NCI-H446 (cell line): ENCODE data around the gene CLEC7A.

Experiments
- DNase-seq, 2 experiments: peaks; one replicate each; lab custom pipeline; 2025; lab: John Stamatoyannopoulos, UW

CLEC7A gene

DNA sequence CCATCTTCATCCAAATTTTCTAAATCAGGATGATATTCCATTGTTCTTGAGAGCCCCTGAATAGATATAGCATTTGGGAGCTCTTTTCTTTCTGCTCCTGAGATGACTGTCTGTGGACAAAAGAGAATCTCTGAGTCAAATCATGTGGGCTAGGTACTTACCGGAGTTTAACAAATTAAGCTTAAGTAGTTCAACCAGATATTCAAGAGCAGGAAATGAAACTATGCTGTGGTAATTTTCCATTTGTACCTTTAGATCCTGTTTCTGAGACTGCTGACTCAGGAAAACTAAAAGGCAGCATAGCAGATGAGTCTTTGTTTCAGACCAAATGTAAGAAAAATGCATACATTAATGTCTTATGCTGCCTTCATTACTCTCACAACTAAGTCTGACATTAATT lies at the start of gene CLEC7A:
TSS of gene CLEC7A (minus strand) at position 158 of the 400 bp plus-strand sequence. CDS start at position 41, 117 bp downstream.
- DNase-seq: no peak

DNA sequence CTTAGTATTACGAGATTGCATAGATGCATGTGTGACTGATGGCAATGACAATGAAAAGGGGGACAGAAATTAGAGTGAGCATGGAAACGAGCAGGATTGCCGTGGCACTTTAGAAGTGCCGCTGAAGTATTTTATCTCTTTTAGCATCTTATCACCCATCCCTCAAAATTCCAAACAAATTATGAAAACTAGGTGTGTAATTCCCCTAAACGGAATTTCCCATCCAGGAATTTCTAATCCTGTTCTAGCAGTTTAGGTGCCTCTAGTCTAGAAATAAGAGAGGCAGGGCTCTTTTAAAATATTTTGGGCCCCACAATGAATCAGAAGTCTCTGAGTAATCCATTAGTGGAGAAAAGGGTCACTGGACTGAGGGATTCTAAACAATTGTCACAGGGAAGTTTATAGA lies 49.8 kb upstream of the CLEC7A start:
- no peak for DNase-seq

DNA sequence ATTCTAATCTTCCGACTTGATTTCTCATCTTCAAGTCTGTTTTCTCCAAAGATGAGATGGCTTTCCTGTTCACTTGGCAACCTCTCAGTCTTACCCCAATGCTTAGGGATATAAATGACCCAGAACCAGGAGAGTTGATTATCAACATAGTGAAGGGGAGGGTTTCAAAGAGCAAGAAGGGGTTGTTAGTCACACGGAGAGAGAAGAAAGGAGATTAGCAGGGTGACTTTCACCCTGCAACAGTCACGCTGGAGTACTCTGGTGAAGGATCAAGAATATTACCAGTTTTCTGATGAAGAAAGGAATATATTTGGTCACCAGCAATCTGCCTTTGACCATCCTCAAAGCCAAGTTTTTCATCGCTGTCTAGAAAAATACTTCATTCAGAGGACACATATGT lies 48.8 kb upstream of the CLEC7A start, which contains the start of gene TMEM52B:
TSS of gene TMEM52B (plus strand) at position 212 of the 400 bp plus-strand sequence. CDS start 543 bp downstream, outside the sequence.
- DNase-seq: no peak

DNA sequence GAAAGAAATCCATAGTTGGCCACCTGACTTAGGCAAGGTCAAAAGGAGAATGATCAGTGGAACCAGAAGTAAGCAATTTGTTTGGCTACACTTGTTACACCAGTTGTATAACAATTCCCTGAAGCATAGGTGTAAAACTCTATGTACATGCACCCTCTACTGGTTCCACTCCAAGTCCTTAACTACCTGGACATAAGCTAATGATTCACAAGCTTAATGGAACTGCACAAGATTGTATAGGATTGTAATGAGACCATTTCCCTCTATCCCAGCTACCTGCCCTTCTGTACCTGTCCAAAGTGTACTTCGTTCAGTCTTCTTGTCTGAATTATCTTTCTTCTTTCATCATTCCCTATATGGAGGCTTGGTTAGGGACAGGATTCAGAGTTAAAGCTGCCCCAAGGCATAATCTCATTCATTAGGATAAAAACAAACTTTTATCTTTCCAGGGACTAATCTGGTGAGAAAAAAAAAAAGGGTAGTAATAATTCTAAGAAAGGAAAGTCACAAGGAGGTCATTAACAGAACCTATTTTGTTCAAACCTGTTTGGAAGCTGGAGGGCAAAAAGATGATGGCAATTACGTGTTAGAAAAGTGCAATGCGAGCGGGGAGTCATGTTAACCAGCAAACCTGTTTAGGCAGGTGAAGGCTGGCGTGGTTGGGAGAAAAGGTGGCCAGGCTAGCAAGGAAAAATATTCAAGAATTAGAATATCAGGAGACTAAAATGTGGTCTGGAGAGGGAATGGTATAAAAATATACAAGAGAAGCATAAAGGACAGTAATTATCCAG lies 46.0 kb upstream of the CLEC7A start:
- no peak for DNase-seq

DNA sequence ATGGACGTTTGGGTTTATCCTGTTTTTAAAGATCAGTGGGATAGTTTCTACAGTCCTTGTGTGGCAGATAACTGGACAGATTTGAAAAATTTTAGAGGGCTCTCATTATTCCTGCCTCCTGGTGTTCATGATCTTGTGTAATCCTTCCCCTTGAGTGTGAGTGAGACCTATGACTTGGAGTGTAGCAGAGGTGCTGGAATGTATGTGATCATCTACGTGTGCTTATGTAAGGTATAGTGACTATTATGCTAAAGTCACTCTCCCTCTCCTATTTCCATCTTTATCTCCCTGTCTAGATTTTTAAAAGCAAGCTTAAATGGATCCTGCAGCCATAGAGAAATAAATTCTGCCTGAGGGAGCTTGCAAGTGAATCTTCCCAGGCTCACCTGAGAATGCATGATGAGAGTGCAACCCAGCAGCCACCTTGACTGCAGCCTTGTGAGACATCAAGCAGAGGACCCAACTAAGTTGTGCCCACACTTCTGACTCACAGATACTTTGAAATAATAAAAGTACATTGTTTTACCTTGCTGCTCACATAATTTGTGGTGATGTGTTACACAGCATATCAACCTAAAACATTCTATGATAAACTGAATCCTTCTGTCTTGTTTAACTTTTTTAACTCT lies 45.1 kb upstream of the CLEC7A start:
- DNase-seq: no peak

DNA sequence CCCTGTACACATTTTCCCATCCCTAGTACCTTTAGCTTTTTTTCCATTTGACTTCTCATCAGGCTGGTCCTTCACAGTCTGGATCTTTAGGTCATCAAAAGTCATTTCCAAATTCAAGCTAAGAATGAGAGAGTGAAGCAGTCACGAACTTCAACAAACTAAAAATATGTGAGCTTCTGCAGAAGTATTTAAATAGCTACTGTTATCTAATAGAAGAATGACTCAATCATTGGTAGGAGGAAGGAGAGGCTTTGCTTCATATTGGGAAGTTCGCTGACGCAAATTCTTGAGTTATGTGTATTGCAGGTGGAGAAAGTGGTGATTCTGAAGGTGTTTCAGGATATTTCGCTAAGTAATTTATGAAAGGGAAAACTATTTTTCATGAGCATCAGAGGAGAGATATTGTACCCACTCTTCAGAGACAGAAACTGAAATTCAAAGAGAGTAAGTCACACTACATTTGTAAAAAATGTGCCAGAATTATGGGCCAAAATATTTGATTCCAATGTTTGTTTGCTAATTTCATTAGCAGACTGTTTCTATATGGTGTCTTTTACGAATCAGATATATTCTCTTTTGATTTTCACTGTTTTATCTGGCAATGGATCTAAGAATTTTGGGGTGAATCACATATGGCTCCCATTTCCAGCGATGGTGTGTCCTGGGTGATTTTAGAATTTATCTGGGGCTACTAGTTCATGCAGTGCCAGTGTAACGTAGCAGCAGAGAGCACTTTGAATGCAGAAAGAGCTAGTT lies 42.2 kb upstream of the CLEC7A start, which contains the start of gene OLR1:
TSS of gene OLR1 (minus strand) at position 160 of the 756 bp plus-strand sequence. CDS start at position 105, 55 bp downstream.
- DNase-seq: no peak

DNA sequence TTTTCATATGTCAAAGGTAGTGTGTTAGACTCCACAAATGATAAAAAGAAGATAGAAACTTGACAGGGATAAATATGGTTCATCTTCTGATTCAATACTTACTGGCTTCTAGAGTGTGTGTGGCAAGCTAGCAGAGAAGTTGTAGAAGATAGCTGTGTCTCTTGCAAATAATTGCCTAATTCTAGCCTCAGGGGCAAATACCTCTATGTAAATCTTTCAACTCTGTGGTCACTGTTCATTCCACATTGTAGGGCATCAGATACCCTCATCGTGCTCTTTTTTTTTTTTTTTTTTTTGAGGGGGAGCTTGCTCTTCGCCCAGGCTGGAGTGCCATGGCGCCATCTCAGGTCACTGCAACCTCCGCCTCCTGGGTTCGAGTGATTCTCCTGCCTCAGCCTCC lies 40.2 kb upstream of the CLEC7A start:
- no peak for DNase-seq

DNA sequence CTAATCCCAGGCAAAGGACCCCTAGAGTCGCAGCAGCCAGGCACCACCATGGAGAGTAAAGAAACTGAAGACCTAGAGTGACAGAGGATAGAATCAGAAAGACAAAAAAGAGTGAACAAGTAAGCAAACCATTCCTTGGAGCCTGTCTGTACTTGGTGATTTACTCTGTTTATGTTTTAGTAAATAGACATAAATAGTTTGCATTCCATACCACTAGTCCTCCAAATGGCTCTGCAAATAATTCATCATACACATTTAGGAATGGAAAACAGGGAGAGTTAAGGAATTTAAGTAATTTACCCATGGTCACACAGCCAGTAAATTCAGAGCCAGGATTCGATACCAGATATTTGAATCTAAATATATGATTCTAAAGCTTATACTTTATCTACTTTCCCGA lies 39.1 kb upstream of the CLEC7A start:
- no peak for DNase-seq

DNA sequence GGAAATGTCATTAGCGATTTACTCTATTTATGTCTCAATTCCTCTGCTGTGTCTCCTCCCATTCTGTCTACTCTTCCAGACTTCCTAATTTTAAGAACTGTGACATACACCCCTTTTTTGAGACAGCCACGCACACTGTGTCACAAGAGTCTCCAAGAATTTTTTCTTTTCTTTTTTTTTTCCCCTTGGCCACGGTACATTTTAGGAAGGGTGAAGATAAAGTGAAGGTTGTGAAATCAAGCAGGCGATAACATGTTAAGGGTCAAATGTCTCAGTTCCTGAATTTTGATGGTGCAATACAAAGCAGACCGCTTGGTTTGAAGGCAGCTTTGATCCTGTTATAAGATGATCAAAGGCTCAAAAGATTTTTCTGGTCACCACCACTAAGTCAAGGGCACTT lies 37.6 kb upstream of the CLEC7A start:
- DNase-seq: no peak

DNA sequence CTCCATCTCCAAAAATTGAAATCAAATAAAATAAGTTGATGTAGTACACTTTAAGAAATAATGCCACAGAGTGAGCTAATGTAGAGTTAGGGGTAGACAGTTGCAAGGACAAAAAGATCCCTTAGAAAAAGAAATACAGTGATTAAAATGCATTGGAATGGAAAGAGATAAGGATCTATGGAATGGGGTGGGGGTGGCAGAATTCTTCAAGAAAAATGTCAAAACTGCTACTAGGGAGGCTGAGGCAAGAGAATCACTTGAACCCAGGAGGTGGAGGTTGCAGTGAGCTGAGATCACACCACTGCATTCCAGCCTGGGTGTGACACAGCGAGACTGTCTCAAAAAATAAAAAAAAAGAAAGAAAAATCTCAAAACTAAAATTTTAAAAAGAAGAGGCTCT lies 35.4 kb upstream of the CLEC7A start:
- no peak for DNase-seq

DNA sequence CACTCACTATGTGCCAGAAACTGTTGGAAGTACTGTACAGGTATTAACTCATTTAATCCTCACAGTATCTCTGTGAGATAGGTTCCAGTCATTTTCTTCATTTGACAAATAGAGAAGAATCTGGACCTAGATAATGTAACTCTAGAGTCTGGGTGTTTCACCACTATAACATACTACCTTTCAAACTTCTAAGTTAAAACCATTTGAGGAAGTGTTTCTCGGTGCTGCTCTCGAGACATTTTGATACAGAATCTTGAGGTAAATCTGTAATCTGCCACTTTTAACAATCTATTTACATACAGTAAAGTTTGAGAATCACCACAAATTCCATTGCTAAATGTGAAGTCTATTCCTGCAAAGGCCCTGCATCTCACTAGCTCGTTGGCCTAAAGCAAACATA lies 33.1 kb upstream of the CLEC7A start:
- DNase-seq: no peak

DNA sequence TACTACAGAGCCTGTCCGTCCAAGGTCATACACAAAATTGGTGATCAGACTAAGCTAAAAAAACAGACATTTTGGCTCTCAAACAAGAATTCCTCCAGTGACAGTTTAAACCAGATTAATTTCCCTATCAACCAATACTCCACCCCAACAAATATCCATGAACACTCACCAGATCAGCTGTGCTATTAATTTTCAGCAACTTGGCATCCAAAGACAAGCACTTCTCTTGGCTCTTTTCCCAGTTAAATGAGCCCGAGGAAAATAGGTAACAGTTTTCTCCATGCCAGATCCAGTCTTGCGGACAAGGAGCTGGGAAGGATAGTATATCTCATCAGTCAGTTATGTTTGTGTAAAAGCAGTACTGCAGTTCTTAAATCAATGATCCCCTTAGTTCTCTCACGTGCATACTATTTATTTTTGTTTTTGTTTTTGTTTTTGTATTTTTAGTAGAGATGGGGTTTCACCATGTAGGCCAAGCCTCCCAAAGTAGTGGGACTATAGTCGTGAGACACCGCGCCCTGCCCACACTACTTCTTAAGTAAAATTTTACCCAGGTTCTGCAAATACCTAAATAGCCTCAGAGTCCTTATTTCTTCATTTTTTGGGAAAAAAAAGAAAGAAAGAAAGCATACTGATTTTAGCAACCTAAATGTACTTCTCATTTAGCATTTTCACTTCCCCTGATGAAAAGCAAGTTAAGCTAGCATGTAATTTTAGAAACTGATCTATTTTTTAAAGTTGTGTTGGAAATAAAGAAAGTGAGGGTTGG lies 30.8 kb upstream of the CLEC7A start:
- peak in 1 of 2 experiments; percentile 5 for DNase-seq

DNA sequence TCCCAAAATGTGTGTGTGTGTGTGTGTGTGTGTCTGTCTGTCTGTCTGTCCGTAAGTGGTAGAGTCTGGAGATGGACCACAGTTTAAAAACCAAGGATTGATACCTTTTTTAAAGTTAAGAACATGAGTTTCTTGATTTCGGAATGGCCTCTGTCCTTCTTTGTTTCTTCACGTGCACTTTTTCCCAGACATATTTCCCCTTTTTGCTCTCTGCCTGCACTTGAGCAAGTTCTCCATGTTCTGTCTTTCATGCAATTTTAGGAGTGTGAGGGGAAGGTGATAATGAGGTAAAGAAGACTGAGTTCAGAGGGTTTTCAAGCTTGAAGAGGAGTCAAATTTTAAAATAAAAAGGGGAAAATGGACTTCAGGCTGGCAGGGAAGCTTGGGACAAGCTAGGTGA lies 29.3 kb upstream of the CLEC7A start:
- no peak for DNase-seq

DNA sequence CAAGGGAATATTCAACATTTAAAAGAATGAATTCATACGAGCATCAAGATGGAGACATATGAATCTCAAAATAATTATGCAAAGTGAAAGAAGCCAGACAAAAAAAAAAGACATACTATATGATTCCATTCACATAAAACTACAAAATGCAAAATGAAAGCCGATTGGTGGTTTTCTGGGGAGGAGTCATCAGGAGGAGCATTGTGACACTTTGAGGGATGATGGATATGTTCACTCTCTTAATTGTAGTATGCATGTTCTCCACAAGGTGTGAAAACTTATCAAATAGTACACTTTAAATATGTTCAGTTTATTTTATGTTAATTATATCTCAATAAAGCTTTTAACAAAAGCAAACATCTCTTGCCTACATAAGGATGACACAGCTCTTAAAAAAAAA lies 28.4 kb upstream of the CLEC7A start:
- DNase-seq: no peak

DNA sequence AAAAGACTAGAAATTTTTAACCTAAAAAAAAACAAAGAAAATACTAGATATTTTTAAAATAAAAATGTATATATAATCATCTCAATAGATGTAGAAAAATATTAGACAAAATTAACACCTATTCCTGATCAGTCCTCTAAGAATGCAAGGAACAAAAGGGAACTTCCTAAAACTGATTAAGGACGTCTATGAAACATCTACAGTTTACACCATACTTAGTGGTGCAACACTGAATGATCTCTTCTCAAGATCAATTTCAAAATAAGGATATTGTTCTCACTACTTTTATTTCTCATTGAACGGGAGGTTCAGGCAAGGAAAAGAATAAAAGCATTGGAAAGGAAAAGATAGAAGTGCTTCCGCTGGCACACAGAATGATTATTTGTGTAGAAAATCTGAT lies 26.0 kb upstream of the CLEC7A start:
- no peak for DNase-seq

DNA sequence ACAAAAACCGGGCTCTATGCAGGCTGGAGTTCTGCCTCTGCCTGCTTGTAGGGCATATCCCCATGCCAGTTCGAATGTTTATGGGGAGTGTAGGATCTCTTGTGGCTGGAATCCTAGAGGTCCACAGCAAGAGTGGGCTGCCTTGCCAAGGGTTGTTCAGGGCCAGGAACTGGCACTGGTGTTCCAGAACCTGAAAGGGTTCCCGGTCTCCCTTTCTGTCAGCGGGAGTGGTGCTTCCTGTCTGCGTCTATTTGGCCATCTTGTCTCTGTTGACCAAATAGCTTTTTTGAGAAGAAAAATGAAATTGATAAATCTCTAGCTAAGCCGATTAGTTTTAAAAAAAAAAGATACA lies 24.1 kb upstream of the CLEC7A start:
- DNase-seq: no peak

DNA sequence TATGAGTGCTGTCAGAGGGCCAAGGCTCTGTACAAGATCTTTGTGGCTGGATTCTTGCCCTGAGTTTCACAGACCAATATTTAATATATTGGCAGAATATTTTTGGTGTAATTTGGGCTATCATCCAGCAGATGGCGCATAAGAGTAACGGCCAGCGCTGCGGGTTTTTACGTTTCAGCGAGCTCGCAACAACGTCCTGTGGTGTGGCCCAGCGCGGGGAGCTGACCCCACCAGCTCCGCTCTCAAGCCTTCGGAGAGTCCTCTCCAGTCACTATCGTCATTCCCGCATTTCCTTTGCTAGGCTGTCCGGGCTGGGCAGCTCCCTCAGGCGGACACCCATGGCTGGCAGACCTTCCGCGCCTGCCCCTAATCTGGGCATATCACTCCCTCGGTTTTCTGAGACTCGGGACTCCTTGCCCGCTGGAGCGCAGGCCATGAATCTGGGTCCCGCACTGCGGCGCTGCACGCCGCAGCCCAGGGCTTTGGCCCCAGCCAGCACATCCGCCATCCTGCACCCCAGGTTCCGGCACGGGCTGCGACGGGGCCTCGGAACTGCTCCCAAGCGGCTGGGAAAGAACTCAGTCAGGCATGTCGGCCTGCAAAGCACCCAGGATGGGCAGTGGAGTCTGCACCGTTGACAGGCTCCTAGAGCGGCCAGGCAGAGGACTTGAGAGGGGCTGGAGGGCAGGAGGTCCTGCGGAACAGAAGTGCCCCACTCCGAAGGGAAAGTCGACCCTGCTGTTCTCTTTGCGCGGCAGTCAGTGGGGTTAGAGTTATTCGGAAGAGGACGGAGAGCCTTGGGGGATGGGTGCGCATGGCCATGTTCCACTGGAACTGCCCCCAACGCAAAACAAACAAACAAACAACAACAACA lies 23.5 kb upstream of the CLEC7A start:
- DNase-seq: peak in 1 of 2 experiments; percentile 51

DNA sequence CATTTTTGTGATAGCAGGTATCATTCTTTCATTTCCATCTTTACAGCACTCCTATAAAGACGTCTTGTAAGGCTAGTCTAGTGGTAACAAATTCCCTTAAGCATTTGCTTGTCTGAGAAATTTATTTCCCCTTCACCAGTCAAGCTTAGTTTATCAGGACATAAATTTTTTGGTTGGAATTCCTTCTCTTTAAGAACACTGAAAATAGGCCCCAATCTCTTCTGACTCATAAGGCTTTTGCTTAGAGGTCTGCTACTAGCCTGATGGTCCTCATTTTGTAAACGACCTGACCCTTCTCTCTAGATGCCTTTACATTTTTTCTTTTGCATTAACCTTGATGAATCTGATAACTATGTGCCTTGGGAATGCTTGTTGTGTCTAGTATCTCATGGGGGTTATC lies 21.6 kb upstream of the CLEC7A start:
- no peak for DNase-seq

DNA sequence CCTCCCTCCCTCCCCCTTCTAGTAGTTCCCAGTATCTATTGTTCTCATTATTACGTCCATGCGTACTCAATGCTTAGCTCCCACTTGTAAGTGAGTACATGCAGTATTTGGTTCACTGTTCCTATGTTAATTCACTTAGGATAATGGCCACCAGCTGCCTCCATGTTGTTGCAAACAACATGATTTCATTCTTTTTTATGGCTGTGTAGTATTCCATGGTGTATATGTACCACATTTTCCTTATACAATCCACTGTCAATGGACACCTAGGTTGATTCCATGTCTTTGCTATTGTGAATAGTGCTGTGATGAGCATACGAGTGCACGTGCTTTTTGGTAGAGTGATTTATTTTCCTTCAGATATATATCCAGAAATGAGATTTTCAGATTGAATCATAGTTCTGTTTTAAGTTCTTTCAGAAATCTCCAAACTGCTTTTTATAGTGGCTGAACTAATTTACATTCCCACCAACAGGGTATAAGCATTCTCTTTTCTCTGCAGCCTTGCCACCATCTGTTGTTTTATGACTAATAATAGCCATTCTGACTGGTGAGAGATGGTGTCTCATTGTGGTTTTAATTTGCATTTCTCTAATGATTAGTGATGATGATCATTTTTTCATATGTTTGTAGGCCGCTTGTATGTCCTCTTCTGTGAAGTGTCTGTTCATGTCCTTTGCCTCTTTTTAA lies 17.9 kb upstream of the CLEC7A start:
- DNase-seq: no peak

DNA sequence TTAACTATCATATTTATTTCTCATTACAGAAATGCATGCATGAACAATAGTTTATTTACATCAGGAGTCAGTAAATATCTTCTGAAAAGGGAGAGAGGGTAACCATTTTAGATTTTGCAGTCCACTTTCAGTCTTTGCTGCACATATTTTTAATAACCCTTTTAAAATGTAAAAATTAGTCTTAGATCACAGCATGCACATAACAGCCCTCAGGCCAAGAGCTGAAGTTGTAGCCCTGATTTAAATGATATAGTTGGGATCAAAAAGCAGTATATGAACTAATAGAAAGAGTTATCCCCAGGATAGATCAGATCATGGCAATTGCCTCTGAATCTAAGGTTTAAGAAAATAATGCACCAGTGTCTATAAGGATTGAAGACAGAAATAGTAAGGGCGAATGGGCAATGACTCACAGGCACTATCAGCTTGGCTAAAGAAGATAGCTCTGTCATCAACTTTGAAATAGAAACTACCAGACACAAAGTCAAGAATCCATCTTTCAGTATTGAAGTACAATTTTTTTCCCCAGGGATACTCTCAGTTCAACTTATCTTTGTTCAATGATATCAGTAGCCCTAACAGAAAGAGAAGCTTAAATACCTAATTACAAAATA lies 13.1 kb upstream of the CLEC7A start:
- no peak for DNase-seq
